HG03469 (cell line): Measurements from ENCODE around the gene C1QTNF1.

Experiments used
- ATAC-seq: cut with Tn5 transposase; IDR thresholded peaks from one replicate; pipeline ENCODE4 v1.9.1; 2021; ENCODE audit warnings: mild to moderate bottlenecking, moderate library complexity, moderate number of reproducible peaks; ENCODE audit not compliant: unreplicated experiment

The C1QTNF1 gene

GRCh38 chr17:79023886-79024771 lies at the start of gene C1QTNF1:
Gene C1QTNF1, plus strand, starts transcription at chr17:79024169. Its CDS starts 19,800 bp downstream, at chr17:79043969.
- no peak for ATAC-seq

DNA sequence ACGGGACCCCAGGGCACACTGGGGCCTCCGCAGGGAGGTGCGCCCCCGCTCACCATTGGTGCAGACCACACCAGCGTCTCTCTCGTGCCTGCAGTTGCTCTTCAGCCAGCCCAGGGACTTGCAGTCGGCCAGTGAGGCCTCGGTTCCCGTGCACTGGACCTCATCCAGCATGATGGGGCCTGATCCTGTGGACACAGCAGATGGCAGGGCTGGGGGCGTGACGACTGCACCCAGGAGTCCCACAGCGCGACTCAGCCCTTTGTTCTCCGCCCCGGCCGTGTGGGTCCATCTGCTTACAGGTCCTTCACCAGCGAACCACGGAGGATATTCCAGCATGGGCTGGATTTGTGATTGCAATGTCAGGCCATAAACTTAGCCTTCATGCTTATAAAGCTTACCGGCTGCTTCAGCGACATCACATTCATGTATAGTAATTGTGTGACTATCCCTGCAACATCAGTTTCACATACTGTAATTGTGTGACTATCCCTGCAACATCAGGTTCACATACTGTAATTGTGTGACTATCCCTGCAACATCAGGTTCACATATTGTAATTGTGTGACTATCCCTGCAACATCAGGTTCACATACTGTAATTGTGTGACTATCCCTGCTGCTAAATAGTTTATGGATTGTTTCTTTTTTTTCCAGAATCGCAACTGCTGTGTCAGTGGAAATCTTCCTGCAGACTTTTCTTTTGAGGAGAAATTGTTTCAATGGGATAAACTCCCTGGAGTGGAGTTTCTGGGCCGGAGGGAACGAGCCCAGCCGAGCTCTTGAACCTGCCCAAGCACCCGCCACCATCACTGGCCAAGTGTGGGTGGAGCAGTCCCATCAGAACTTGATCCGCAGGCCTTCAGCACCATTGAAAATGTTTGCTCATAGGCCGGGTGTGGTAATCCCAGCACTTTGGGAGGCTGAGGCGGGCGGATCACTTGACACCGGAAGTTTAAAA lies 49.1 kb upstream of the C1QTNF1 start:
- no peak for ATAC-seq

DNA sequence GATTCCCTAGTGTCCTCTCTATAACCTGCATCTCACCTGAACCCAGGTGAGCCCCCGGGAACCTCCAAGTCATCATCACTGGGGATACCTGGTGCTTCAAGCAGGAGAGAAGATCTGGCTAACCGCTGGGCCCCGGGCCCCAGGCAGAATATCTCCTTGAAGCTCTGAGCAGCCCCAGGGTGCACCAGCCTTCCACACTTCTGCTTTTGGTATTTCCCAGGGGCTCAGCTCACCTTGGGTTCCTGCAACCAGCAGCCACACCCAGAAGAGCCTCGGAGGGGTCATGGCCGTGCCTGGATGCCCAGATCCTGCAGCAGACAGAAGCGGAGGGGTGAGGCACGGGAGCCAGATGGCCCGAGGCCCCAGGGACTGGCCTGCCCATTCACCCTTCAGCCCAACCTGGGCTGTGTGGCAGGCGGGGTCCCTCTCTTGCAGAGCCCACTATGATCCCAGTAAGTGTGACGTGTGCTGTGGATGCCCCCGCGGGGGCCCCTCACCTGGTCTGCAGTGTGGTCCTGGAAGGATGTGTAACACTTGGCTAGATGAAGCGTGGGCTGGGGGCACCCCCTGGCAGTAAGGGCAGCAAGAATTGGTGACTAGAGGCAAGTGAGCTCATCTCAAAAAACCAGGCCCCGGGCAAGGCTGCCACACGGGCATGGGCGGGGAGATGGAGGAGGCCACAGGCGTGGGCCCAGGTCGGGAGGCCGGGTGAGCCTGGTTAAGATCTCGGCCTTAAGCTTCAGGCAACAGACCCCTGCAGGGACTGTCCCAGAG lies 46.9 kb upstream of the C1QTNF1 start:
- no peak for ATAC-seq

DNA sequence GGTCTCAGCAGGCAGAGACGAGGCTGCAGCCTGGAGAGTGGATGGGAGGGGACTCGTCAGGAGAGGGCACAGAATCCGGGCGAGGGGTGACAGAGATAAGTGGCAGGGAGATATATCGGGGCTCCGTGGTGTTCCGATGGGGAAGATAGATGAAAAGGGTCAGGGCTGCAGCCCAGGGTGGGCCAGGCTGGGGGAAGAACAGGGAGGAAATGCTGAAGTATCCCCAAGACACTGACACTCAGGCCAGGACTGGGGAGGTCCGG lies 46.4 kb upstream of the C1QTNF1 start:
- ATAC-seq: no peak

DNA sequence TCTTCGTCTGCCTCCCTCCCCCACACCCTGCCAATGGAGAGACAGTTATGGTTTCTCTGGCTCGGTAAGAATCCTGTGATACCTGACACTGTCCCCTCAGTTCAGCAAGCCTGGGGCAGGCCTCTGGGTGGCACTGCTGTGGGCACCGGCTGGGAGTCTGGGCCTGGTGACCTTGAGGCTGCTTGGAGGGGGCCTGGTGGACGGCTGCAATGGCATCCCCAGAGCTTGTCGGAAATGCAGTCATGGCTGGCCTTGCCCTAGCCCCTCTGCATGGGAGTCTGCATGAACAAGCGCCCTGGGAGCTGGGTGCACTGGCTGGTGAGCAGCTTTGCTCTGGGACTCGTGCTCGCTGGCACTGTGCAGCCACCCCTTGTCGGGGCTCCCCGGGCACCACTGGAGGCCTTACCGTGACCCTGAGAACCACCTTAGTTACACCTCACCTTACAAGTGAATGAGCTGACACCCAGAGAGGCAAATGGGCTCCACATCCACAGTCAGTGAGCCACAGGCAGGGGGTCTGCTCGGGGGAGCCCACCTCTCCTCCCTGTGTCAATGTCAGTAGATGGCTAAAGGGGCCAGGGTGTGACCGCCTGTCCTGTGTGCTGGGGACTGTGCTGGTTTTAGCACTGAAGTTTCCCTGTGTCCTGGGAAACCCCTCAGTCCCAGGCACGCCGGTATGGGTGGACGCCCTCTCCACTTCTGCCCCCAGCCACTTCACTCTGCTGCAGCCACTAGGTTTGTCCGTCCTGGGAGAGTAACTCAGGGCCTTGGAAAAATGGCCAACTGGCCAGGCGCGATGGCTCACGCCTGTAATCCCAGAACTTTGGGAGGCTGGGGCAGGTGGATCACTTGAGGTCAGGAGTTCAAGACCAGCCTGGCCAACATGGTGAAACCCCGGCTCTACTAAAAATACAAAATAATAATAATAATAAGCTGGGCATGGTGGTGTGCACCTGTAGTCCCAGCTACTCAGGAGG lies 45.7 kb upstream of the C1QTNF1 start:
- no peak for ATAC-seq

DNA sequence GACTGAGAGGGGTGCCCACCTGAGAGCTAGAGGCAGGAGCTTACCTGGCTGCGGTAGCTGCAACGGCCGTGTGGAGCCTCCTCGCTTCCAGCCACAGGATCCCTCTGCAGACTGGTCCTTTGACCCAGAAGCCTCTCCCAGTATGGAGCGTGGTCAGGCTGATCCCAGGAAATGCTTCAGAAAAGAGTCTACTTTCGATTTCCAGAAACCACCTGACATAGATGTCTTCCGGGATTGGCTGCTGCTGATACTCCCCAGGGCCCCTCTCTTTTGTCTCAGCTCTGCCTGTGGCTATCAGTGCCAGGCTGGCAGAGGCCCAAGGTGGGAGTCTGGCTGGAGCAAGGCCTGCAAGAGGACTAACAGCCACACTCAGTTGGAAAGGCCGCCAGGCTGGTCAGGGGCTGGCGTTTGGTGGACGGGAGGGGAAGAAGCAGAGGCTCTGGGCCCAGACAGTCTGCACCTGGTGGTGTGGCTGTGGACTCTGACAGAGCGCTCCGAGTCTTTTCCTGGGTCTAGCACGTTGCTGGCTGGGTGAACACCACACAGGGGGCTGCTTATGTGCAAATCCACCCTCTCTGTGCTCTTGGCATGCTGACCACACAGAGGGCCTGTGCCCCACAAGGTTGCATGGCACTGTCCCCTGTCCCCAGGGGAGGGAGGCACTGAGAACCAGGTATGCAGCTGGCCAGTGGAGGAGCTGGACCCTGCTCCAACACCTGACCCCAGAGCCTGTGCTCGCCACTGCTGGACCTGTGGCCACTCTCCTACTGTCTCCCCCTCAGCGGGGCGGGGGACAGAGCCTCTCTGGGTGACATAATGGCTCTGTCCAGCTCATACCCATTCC lies 44.0 kb upstream of the C1QTNF1 start, which contains the start of gene LGALS3BP:
Gene LGALS3BP (minus strand): TSS at position 144 of the 844 bp plus-strand sequence. CDS start 2,732 bp downstream, outside the sequence.
- ATAC-seq: no peak

- no peak for ATAC-seq
Observed at GRCh38 chr17:78980624-78980972, 43.4 kb upstream of the C1QTNF1 start.

- ATAC-seq: no peak
Observed at GRCh38 chr17:78981010-78981888, 42.7 kb upstream of the C1QTNF1 start.

GRCh38 chr17:78985395-78985794 lies 38.6 kb upstream of the C1QTNF1 start:
- no peak for ATAC-seq

DNA sequence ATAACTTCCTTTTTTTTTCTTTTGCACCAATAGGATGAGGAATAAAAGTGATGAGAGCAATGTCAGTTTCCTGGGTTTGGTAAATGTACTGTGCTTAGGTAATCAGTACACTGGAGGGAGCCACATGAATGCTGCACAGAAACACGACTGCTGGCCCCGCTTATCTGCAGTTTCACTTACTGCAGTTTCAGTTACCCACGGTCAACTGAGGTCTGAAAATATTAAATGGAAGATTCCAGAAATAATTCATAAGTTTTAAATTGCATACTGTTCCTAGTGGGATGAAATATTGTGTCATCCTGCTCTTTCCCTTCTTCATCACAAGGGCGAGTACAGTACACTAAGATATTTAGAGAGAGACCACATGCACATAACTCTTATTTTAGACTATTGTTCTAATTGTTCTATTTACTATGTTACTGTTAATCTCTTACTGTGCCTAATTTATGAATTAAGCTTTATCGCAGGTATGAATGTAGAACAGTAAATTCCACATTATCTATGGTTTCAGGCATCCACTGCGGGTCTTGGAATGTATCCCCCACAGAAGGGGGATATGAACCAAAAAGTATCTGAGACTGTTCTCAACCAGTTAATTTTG lies 37.8 kb upstream of the C1QTNF1 start:
- no peak for ATAC-seq

- ATAC-seq: no peak
Observed at GRCh38 chr17:78986649-78987328, 37.2 kb upstream of the C1QTNF1 start.

GRCh38 chr17:78988152-78988551 lies 35.8 kb upstream of the C1QTNF1 start:
- no peak for ATAC-seq

DNA sequence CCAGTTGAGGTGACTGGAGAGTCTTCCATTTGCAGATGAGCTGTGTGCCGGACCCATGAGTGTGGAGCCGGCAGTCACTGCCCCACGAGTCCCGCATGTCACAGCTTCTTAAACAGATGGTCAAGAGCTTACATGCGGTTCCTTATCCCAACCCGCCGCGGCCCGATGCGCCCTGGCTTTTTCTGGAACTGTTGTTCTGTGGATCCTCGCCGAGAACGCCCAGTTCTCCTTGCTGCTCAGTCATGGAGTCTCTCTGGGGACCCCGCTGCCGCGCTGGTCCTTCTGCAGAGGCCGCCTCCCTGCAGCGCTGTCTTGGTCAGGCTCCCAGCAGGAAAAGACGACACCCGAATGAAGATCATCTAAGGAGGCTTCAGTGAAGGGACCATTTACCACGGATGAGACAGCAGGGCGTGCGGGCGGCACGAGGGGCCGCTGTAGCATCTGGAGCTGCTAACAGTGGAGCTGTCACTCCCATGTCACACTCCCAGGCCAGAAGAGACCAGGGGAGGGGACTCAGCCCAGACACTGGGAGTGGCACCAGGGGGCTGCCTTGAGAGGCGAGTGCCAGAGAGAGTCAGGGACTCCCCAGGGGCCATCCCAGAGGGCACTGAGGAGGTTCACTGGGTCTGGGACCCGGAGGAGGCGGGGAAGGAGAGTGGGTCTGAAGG lies 33.5 kb upstream of the C1QTNF1 start:
- ATAC-seq: no peak

DNA sequence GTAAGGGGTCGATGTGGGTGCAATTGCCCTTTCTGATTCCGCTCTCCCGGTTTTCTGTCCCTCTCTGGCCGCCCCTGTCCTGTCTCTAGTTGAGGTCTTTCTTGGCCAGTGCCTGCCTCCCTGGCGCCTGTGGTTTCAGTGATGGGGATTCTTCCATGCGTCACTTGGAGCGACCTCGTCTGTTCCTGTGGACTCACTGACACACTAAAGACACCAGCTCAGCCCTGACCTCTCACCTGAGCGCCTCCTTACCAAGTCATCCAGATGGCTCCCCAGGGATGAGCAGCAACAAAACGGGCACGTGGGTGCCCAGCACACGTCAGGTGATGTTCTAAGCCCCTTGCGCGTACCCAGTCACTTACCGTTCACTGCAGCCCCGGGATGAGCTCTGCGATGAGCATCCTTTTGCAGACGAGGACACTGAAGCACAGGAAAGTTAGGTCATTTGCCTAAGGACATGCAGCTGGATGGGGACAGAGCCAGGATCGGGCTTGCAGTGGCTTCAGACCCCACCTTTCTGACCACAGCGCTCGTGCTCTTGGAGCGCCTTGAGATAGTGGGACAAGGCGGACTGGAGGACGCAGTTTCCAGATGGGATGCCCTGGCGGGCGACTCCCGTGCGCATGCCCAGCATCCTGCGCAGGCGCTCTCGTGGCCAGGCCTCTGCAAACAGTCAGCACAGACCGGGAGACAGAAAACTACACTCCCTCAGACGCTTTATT lies 32.8 kb upstream of the C1QTNF1 start:
- no peak for ATAC-seq

- ATAC-seq: no peak
Observed at GRCh38 chr17:78991906-78992532, 31.9 kb upstream of the C1QTNF1 start.
